Measurements from ENCODE around the gene NUCB1.

DNA sequence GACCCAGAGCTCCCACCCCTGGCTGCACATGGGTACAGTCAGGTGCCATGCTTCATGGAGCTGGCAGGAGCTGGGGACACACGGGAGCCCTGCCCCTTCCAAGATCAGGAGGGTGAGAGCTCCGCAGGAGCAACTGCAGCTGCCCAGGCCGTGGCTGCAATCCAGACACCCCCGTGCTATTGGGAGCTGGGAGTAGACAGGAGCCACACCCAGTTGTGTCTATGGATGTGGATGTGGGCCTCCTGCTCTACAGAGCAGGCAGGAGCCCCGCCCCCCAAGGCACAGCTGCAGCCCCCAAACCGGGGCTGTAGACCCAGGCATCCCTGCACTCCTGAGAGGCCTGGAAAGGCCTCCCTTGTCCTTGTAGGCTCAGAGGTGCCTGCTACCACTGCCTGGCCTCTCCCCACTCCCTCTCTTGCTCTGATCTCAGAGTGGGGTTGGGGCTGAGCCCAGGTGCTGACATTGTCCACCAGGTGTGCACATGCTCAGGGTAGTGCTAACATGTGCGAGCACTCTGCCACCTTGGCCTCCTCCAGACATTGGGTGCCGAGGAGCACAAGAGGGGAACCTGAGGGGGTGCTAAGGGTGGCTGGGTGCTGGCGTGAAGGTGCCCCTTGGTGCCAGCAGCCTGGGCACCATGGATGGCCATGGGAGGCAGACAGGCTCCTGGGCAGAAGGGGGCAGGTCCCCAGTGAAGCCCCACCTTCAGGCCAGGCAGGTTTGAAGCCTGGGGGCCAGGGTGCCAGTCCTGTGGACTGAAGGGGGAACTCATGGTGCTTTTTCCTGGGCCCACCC lies 46.5 kb downstream of the NUCB1 start:
- TF ChIP-seq, protein P1, sequence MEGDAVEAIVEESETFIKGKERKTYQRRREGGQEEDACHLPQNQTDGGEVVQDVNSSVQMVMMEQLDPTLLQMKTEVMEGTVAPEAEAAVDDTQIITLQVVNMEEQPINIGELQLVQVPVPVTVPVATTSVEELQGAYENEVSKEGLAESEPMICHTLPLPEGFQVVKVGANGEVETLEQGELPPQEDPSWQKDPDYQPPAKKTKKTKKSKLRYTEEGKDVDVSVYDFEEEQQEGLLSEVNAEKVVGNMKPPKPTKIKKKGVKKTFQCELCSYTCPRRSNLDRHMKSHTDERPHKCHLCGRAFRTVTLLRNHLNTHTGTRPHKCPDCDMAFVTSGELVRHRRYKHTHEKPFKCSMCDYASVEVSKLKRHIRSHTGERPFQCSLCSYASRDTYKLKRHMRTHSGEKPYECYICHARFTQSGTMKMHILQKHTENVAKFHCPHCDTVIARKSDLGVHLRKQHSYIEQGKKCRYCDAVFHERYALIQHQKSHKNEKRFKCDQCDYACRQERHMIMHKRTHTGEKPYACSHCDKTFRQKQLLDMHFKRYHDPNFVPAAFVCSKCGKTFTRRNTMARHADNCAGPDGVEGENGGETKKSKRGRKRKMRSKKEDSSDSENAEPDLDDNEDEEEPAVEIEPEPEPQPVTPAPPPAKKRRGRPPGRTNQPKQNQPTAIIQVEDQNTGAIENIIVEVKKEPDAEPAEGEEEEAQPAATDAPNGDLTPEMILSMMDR (IDR thresholded peaks at IDR 0.05; ENCODE audit: insufficient read depth, low read depth, low read length): no peak
- TF ChIP-seq EZH2 (IDR thresholded peaks at IDR 0.05; ENCODE audit: insufficient read depth, low read length): no peak
